Skin epidermis (tissue), 12 donors: ENCODE results near the gene SPG11.
"Not testable (repeated sequence)": the region's sequence is repeated elsewhere in the genome, so short reads cannot be mapped to it uniquely, and the experiment has no call there.

ENCODE experiments used
- H3K27ac ChIP-seq, 21 experiments: fragments of 200-600 bp; sonication (generic) in 11 of 21; one replicate each; pipeline ENCODE4 v1.5.0; 2020; ENCODE audit warnings: mild to moderate bottlenecking in 3 of 21, inconsistent platforms in 2 of 21, moderate library complexity in 2 of 21
- H3K4me3 ChIP-seq, 7 experiments: fragments of 200-600 bp; sonication (generic) in 2 of 7; one replicate each; pipeline ENCODE4 v1.5.0; 2020; ENCODE audit warnings: inconsistent platforms in 2 of 7, mild to moderate bottlenecking in 2 of 7, moderate library complexity in 1 of 7

The SPG11 gene

GRCh38 chr15:44663410-44664308, at the start of gene SPG11:
TSS of gene SPG11 (minus strand) at chr15:44663662. CDS start at chr15:44663647, 15 bp downstream.
- H3K27ac ChIP-seq = peak within 1 kb of the TSS; percentile 90 to 100 (median 97)
- peak within 1 kb of the TSS; percentile 74 to 99 (median 94) for H3K4me3 ChIP-seq

GRCh38 chr15:44712346-44713005, 49.0 kb upstream of the SPG11 start:
- H3K4me3 ChIP-seq = peak overlapping the region; percentile 63 to 100 (median 90)
- peak overlapping the region; percentile 94 to 100 (median 99) for H3K27ac ChIP-seq

GRCh38 chr15:44711743-44712345, 48.4 kb upstream of the SPG11 start:
- peak overlapping the region; percentile 94 to 100 (median 99) for H3K27ac ChIP-seq
- H3K4me3 ChIP-seq = peak overlapping the region; percentile 63 to 100 (median 90)

- peak within 1 kb of the TSS; percentile 63 to 100 (median 90) for H3K4me3 ChIP-seq
Measured at GRCh38 chr15:44711096-44711742, 47.8 kb upstream of the SPG11 start, which contains the start of the genes B2M and PATL2. TSS of gene B2M (plus strand) at chr15:44711517. CDS start at chr15:44711547, 30 bp downstream. TSS of gene PATL2 (minus strand) at chr15:44711323. CDS start at chr15:44676490, 34,833 bp downstream.

GRCh38 chr15:44710236-44711095, 47.0 kb upstream of the SPG11 start:
- peak overlapping the region; percentile 87 to 100 (median 99) for H3K27ac ChIP-seq
- peak overlapping the region; percentile 63 to 100 (median 90) for H3K4me3 ChIP-seq

More at GRCh38 chr15:44711096-44711742, 47.8 kb upstream of the SPG11 start, which contains the start of the genes B2M and PATL2:
- peak within 1 kb of the TSS; percentile 94 to 100 (median 99) for H3K27ac ChIP-seq

GRCh38 chr15:44706946-44707636, 43.6 kb upstream of the SPG11 start:
- no peak overlapping the region for H3K4me3 ChIP-seq
- no peak overlapping the region for H3K27ac ChIP-seq

- no peak overlapping the region for H3K27ac ChIP-seq
Measured at GRCh38 chr15:44706401-44706800, 42.9 kb upstream of the SPG11 start.

GRCh38 chr15:44705986-44706385, 42.5 kb upstream of the SPG11 start:
- no peak overlapping the region for H3K4me3 ChIP-seq
- H3K27ac ChIP-seq = no peak overlapping the region

More at GRCh38 chr15:44706401-44706800, 42.9 kb upstream of the SPG11 start:
- no peak overlapping the region for H3K4me3 ChIP-seq

- H3K27ac ChIP-seq, H3K4me3 ChIP-seq: not testable (repeated sequence)
Measured at GRCh38 chr15:44700676-44701075, 37.2 kb upstream of the SPG11 start.

- Histone ChIP-seq H3K4me3 (no peak overlapping the region), H3K27ac (no peak overlapping the region)
Measured at GRCh38 chr15:44698641-44699040, 35.2 kb upstream of the SPG11 start.

GRCh38 chr15:44697014-44697413, 33.6 kb upstream of the SPG11 start:
- Histone ChIP-seq H3K4me3 (no peak overlapping the region), H3K27ac (no peak overlapping the region)

GRCh38 chr15:44695294-44695693, 31.8 kb upstream of the SPG11 start:
- H3K4me3 ChIP-seq = no peak overlapping the region
- no peak overlapping the region for H3K27ac ChIP-seq

GRCh38 chr15:44694416-44694815, 31.0 kb upstream of the SPG11 start:
- Histone ChIP-seq H3K27ac (no peak overlapping the region), H3K4me3 (no peak overlapping the region)

- no peak overlapping the region for H3K27ac ChIP-seq
Measured at GRCh38 chr15:44692659-44693058, 29.2 kb upstream of the SPG11 start.

GRCh38 chr15:44690245-44690644, 26.8 kb upstream of the SPG11 start:
- not testable (repeated sequence) for H3K27ac ChIP-seq

More at GRCh38 chr15:44692659-44693058, 29.2 kb upstream of the SPG11 start:
- no peak overlapping the region for H3K4me3 ChIP-seq

GRCh38 chr15:44689318-44689717, 25.9 kb upstream of the SPG11 start:
- not testable (repeated sequence) for H3K4me3 ChIP-seq, H3K27ac ChIP-seq

More at GRCh38 chr15:44690245-44690644, 26.8 kb upstream of the SPG11 start:
- H3K4me3 ChIP-seq = not testable (repeated sequence)

GRCh38 chr15:44682809-44683682, 19.6 kb upstream of the SPG11 start:
- H3K27ac ChIP-seq = peak overlapping the region in 19 of 21 experiments; percentile 1 to 90 (median 62)
- peak overlapping the region in 1 of 7 experiments; percentile 11 for H3K4me3 ChIP-seq
